HG03460 (cell line): Measurements from ENCODE around the gene MAS1.
A peak's percentile ranks its signal among the peaks of the same experiment; 100 is the strongest.
"Not testable (repeated sequence)": the region's sequence is repeated elsewhere in the genome, so short reads cannot be mapped to it uniquely, and the experiment has no call there.

Source experiments
- ATAC-seq: cut with Tn5 transposase; IDR thresholded peaks from one replicate; pipeline ENCODE4 v1.9.1; 2021; ENCODE audit not compliant: unreplicated experiment

MAS1 gene

GRCh38 chr6:159916237-159916636 lies 25.4 kb downstream of the MAS1 start:
- no peak for ATAC-seq

DNA sequence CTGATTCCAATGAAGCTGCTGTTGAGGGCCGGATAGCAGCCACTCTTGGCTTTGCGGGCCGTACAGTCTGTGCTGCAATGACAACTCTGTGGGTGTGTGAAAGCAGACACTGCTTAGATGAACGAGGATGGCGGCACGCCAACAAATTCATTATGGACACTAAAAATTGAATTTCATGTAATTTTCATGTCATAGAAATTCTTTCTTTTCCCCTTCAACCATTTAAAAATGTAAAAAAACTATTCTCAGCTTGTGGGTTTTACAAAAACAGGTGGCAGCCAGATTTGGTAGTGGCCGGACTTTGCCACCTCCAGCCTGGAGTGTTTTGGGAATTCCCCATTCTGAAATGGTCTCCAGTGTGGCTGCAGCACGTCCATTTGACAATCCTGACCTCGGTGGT lies 26.0 kb downstream of the MAS1 start:
- ATAC-seq = no peak

DNA sequence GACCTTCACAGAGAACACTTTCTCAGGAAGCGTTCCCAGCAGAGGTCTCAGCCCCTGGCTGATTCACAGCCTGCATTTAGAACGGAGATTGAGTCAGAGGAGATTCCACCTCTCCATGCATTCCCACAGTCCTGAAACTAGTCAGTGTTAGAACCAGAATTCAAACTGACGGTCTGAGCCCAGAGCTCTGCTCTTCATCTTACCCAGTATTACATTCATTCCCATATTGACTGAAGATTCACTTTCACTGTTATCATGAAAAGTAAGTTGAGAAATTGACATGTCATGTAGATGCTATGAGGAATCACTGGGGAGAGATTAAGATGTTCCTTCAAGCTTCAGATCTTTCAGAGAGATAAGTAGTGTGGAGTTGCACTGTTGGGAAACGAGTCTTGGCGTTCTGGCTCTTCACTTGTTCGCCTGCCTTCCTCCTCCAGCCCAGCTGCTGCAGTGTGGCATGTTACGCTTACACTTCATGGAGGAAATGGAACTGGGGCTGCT lies 28.3 kb downstream of the MAS1 start:
- ATAC-seq = no peak

DNA sequence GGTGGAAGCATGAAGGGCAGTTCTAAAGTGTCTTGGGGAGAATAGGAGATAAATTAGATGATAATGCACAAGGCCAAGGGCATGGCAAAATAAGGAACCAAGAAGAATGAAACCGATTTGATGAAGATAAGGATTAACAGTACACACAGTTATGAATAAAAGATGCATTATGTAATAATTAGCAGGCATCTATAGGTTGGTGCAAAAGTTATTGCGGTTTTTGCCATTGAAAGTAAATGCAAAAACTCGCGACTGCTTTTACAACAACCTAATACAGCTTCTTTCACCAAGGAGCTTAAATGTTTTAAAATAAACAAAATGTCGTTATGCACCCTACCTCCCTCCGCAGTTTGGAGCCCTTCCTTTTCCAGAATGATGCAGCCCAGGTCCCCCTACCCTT lies 29.0 kb downstream of the MAS1 start:
- no peak for ATAC-seq

DNA sequence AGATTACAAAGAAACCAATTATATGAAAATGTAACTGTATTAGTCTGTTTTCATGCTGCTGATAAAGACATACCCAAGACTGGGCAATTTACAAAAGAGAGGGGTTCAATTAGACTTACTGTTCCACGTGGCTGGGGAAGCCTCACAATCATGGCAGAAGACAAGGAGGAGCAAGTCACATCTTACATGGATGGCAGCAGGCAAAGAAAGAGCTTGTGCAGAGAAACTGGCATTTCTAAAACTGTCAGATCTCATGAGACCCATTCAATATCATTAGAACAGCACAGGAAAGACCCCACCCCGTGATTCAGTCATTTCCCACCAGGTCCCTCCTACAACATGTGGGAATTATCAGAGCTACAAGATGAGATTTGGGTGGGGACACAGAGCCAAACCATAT lies 33.4 kb downstream of the MAS1 start:
- not testable (repeated sequence) for ATAC-seq

GRCh38 chr6:159926542-159927203 lies 35.9 kb downstream of the MAS1 start:
- no peak for ATAC-seq

DNA sequence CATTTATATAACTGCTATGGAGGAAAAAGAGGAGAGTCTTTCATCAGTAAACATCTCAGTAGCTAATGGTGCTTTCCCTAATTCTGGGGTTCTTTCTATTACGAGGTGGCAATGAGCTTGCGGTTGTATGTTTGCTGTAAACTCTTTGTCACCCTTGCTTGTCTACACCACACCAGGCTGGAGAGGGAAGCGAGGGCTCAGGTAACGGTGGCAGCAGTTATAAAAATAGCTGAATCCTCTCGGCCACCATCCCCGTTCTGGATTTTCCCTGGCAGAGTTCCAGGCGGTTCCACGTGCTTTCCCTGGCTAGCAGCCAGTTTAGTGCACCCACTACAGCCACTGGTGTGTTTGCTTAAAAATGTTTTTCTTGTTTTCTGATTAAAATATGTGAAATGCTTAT lies 39.0 kb downstream of the MAS1 start:
- ATAC-seq = peak; percentile 38

DNA sequence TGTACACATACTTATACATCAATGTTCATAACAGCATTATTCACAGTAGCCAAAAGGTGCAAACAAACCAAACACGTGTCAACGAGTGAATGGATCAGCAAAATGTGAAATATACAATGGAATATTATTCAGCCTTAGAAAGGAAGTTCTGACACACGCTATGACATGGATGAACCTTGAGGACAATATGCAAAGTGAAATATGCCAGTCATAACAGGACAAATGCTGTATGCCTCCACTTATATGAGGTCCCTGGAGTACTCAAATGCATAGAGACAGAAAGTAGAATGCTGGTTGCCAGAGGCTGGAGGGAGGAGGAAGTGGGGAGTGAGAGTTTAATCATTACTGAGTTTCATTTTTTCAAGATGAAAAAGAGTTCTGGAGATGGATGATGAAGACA lies 40.3 kb downstream of the MAS1 start:
- ATAC-seq = peak; percentile 90

DNA sequence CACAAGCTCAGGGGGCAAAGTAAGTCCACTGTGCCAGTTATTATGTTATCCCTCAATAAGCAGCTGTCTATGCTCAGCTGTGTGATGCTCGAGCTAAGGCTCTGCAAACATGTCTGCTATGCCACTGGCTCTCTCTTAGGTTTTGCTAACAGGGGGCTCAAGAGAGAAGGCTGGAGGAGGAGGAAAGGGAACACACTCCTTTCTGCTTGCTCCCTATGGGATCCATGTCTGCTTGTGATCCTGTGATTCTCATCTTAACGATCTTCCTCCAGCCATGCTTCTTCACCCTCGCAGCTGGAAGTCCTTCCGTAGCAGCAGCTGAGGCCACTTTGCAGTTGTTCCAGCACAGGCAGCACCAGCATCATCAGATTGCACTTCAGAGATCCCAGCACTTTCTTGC lies 41.1 kb downstream of the MAS1 start:
- no peak for ATAC-seq

GRCh38 chr6:159933077-159933476 lies 42.3 kb downstream of the MAS1 start:
- no peak for ATAC-seq

DNA sequence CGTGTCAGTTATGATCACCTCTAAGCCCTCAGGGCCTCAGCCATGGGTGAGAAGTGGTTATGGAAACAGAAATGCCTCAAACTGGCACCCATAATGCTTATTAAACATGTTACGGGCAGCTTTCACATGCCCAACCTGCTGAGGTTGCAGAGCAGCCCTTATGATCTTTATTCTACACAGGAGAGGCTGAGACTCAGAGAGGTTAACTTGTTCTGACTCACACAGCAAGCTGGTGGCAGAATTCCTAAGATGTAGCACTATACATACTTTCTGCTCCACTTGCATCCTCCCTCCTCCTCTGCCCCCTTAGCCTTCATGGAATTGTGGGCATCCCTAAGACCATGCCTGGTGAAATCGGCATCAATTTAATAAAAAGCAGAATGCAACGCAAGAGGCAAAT lies 43.4 kb downstream of the MAS1 start:
- no peak for ATAC-seq

- ATAC-seq = no peak
These were observed 44.3 kb downstream of the MAS1 start for GRCh38 chr6:159935065-159935464.

DNA sequence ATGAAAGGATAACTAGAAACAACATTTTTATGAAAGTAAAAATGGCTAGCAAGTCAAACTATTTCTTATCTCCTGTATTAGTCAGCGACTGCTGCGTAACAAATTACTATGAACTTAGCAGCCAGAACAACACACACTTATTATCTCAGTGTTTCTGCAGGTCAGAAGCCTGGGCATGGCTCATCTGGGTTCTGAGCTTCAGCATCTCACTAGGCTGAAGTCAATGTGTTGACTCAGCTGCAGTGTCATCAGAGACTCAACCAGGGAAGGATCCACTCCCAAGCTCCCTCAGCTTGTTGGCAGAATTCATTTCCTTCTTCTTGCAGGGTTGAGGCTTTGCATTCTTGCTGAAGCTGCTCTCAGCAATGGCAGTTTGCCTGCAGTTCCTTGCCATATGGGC lies 44.8 kb downstream of the MAS1 start:
- no peak for ATAC-seq

DNA sequence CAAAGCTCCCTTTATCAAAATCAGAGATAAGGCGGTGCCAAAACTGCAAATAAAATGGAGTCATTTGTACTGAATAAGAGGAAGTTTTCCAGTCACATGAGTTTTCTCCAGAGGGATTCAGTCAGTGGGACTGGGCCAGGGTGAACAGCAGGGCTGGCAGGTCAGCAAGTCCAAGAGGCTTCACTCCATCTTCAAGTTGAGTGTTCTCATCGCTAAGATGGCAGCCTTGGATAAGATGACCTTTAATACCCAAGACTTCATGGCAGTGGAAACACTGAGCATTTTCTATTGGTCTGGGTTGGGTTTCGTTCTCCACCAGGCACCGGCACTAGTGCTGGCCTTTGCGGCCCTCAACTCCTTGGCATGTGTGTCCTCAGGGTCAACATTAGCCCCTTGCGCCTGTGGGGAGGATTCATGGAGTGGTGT lies 48.8 kb downstream of the MAS1 start:
- no peak for ATAC-seq
